Progenitor cell of endocrine pancreas (in vitro differentiated cells): ENCODE data around the gene TXK. TPM values are rescaled to one million over a fixed set of nuclear protein-coding genes. Genes with fewer than 3 reads are reported as not detected.
A peak's percentile ranks its signal among the peaks of the same experiment; 100 is the strongest.

ENCODE experiments used
- DNase-seq: peaks from one replicate; pipeline ENCODE4 v3.0.0; 2021; ENCODE audit warnings: low spot score; ENCODE audit not compliant: unreplicated experiment
- H3K27ac Mint-ChIP-seq: 2 replicates; pipeline ENCODE4 v1.8.0; 2021; ENCODE audit warnings: mild to moderate bottlenecking, moderate library complexity, mixed read lengths
- H3K27me3 Mint-ChIP-seq: 2 replicates; pipeline ENCODE4 v1.8.0; 2021; ENCODE audit warnings: mixed read lengths
- H3K36me3 Mint-ChIP-seq: 2 replicates; pipeline ENCODE4 v1.8.0; 2022; ENCODE audit warnings: mixed read lengths; ENCODE audit not compliant: insufficient read depth
- H3K4me1 Mint-ChIP-seq: 2 replicates; pipeline ENCODE4 v1.8.0; 2021; ENCODE audit warnings: low read depth, mixed read lengths
- H3K4me3 Mint-ChIP-seq: 2 replicates; pipeline ENCODE4 v1.8.0; 2021; ENCODE audit warnings: low read depth, mild to moderate bottlenecking, moderate library complexity, mixed read lengths
- H3K9me3 Mint-ChIP-seq: 2 replicates; pipeline ENCODE4 v1.8.0; 2021; ENCODE audit warnings: low read depth, mixed read lengths
- CTCF ChIP-seq: fragments of 200-600 bp; sonication (generic); IDR thresholded peaks from one replicate; pipeline ENCODE4 v1.5.0; 2021; ENCODE audit warnings: antibody characterized with exemption, mild to moderate bottlenecking; ENCODE audit not compliant: unreplicated experiment
- total RNA-seq: library from RNA; stranded (reverse); gene quantifications from 2 replicates; pipeline ENCODE4 v1.2.1, GENCODE V29; 2021

TXK gene
- total RNA-seq, 1 donor from 2014 or later: 1.3 TPM

GRCh38 chr4:48067536-48067935, 66.5 kb downstream of the TXK start:
- TF ChIP-seq CTCF: no peak
- H3K27me3 Mint-ChIP-seq: no peaks in the 10 kb centered on the region
- H3K27ac Mint-ChIP-seq: no peak overlapping the region
- peaks cover 19% of the 10 kb centered on the region for H3K4me1 Mint-ChIP-seq
- DNase-seq: no peak
- H3K9me3 Mint-ChIP-seq: peaks cover 3% of the 10 kb centered on the region
- H3K4me3 Mint-ChIP-seq: no peak overlapping the region
- H3K36me3 Mint-ChIP-seq: no peaks in the 10 kb centered on the region

- H3K4me1 Mint-ChIP-seq: peaks cover 4% of the 10 kb centered on the region
- H3K4me3 Mint-ChIP-seq: no peak overlapping the region
- H3K27ac Mint-ChIP-seq: no peak overlapping the region
- H3K27me3 Mint-ChIP-seq: no peaks in the 10 kb centered on the region
- no peak for DNase-seq
- no peak for TF ChIP-seq CTCF
- no peaks in the 10 kb centered on the region for H3K36me3 Mint-ChIP-seq
- H3K9me3 Mint-ChIP-seq: peaks cover 15% of the 10 kb centered on the region
These were observed 68.4 kb downstream of the TXK start for GRCh38 chr4:48065587-48066052.

- DNase-seq: no peak
- no peak for TF ChIP-seq CTCF
- H3K27ac Mint-ChIP-seq: no peak overlapping the region
- peaks cover 19% of the 10 kb centered on the region for H3K9me3 Mint-ChIP-seq
- no peaks in the 10 kb centered on the region for H3K36me3 Mint-ChIP-seq
- H3K27me3 Mint-ChIP-seq: no peaks in the 10 kb centered on the region
- H3K4me3 Mint-ChIP-seq: no peak overlapping the region
- H3K4me1 Mint-ChIP-seq: no peaks in the 10 kb centered on the region
These were observed 69.7 kb downstream of the TXK start for GRCh38 chr4:48064349-48064748.

- Mint-ChIP-seq H3K4me3 (peak overlapping the region; percentile 29), H3K27me3 (no peaks in the 10 kb centered on the region), H3K36me3 (peaks cover 3% of the 10 kb centered on the region), H3K9me3 (peaks cover 27% of the 10 kb centered on the region), H3K4me1 (peaks cover 3% of the 10 kb centered on the region), H3K27ac (no peak overlapping the region)
- DNase-seq: no peak
- TF ChIP-seq CTCF: no peak
These were observed 75.2 kb downstream of the TXK start for GRCh38 chr4:48058617-48059530.

GRCh38 chr4:48051078-48051477, 83.0 kb downstream of the TXK start:
- no peak overlapping the region for H3K4me3 Mint-ChIP-seq
- peaks cover 3% of the 10 kb centered on the region for H3K9me3 Mint-ChIP-seq
- H3K27ac Mint-ChIP-seq: no peak overlapping the region
- H3K36me3 Mint-ChIP-seq: no peaks in the 10 kb centered on the region
- peaks cover 4% of the 10 kb centered on the region for H3K27me3 Mint-ChIP-seq
- TF ChIP-seq CTCF: no peak
- DNase-seq: no peak
- peaks cover 11% of the 10 kb centered on the region for H3K4me1 Mint-ChIP-seq
